ENCODE results near the gene SLC6A4.

DNA sequence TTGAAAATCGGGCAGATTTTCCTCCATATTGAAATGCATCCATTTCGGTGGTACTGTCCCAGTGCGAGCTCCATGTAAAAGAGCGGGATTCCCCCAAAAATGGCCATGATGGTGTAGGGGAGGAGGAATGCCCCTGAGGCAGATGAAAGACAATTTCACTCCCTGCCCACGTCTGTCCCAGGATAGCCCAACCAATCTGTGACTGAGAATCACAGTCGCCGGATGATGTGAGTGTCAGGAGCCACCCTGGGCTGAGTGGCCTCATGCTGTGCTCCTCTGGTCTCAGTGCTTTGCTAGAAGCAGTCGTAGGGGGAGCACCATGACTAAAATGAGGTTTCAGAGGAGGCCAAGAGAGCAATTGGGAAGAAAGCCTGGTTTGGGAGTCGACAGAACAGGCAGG is 16.7 kb downstream of the SLC6A4 start:
- TF ChIP-seq POLR2AphosphoS5 (IDR thresholded peaks at IDR 0.05; ENCODE audit: insufficient read depth, low read depth, low read length) (no peak), POLR2A (IDR thresholded peaks at IDR 0.05; ENCODE audit: low read depth, low read length) (no peak), MYC (IDR thresholded peaks at IDR 0.05; ENCODE audit: low read depth, low read length) (no peak), EZH2 (IDR thresholded peaks at IDR 0.05; ENCODE audit: borderline replicate concordance, low read depth, low read length, severe bottlenecking) (no peak), JUN (IDR thresholded peaks at IDR 0.05; ENCODE audit: borderline replicate concordance, insufficient read depth, insufficient read length, low read depth) (no peak)
- TF ChIP-seq, protein P1, sequence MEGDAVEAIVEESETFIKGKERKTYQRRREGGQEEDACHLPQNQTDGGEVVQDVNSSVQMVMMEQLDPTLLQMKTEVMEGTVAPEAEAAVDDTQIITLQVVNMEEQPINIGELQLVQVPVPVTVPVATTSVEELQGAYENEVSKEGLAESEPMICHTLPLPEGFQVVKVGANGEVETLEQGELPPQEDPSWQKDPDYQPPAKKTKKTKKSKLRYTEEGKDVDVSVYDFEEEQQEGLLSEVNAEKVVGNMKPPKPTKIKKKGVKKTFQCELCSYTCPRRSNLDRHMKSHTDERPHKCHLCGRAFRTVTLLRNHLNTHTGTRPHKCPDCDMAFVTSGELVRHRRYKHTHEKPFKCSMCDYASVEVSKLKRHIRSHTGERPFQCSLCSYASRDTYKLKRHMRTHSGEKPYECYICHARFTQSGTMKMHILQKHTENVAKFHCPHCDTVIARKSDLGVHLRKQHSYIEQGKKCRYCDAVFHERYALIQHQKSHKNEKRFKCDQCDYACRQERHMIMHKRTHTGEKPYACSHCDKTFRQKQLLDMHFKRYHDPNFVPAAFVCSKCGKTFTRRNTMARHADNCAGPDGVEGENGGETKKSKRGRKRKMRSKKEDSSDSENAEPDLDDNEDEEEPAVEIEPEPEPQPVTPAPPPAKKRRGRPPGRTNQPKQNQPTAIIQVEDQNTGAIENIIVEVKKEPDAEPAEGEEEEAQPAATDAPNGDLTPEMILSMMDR (IDR thresholded peaks at IDR 0.05; ENCODE audit: extremely low read depth in 1 of 2, insufficient read depth in 1 of 2, low read depth in 1 of 2, low read length in 2 of 2), result no peak
- TF ChIP-seq, protein P2, sequence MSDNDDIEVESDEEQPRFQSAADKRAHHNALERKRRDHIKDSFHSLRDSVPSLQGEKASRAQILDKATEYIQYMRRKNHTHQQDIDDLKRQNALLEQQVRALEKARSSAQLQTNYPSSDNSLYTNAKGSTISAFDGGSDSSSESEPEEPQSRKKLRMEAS (IDR thresholded peaks at IDR 0.05; ENCODE audit: insufficient read depth, insufficient read length), result no peak
